Measurements from ENCODE around the gene CREB5.

Gene CREB5

GRCh38 chr7:28434510-28434909, 22.2 kb downstream of the CREB5 start:
- H3K36me3 ChIP-seq (ENCODE audit: insufficient read depth) = no peaks in the 10 kb centered on the region
- no peak overlapping the region for H3K9ac ChIP-seq
- no peak overlapping the region for H3K27ac ChIP-seq
- H3K4me3 ChIP-seq (IDR thresholded peaks at IDR 0.05; ENCODE audit: insufficient read depth, low read depth, low read length) = no peak overlapping the region
- no peaks in the 10 kb centered on the region for H4K20me1 ChIP-seq (ENCODE audit: insufficient read depth)
- TF ChIP-seq, protein P1, sequence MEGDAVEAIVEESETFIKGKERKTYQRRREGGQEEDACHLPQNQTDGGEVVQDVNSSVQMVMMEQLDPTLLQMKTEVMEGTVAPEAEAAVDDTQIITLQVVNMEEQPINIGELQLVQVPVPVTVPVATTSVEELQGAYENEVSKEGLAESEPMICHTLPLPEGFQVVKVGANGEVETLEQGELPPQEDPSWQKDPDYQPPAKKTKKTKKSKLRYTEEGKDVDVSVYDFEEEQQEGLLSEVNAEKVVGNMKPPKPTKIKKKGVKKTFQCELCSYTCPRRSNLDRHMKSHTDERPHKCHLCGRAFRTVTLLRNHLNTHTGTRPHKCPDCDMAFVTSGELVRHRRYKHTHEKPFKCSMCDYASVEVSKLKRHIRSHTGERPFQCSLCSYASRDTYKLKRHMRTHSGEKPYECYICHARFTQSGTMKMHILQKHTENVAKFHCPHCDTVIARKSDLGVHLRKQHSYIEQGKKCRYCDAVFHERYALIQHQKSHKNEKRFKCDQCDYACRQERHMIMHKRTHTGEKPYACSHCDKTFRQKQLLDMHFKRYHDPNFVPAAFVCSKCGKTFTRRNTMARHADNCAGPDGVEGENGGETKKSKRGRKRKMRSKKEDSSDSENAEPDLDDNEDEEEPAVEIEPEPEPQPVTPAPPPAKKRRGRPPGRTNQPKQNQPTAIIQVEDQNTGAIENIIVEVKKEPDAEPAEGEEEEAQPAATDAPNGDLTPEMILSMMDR (conservative IDR thresholded peaks at IDR 0.05; ENCODE audit: low read depth, low read length) = no peak
- no peaks in the 10 kb centered on the region for H3K4me1 ChIP-seq (ENCODE audit: low read depth, poor library complexity, severe bottlenecking)
- no peak overlapping the region for H2AFZ ChIP-seq (ENCODE audit: low read depth)
- no peaks in the 10 kb centered on the region for H3K79me2 ChIP-seq (ENCODE audit: insufficient read depth, low read depth)
- H3K27me3 ChIP-seq (ENCODE audit: insufficient read depth, low read depth) = no peaks in the 10 kb centered on the region; the same call in 1 of the 2 replicates
- H3K4me2 ChIP-seq = no peak overlapping the region

GRCh38 chr7:28435152-28435551, 22.8 kb downstream of the CREB5 start:
- no peaks in the 10 kb centered on the region for H4K20me1 ChIP-seq (ENCODE audit: insufficient read depth)
- H3K27me3 ChIP-seq (ENCODE audit: insufficient read depth, low read depth) = no peaks in the 10 kb centered on the region; the same call in 1 of the 2 replicates
- H3K4me1 ChIP-seq (ENCODE audit: low read depth, poor library complexity, severe bottlenecking) = no peaks in the 10 kb centered on the region

DNA sequence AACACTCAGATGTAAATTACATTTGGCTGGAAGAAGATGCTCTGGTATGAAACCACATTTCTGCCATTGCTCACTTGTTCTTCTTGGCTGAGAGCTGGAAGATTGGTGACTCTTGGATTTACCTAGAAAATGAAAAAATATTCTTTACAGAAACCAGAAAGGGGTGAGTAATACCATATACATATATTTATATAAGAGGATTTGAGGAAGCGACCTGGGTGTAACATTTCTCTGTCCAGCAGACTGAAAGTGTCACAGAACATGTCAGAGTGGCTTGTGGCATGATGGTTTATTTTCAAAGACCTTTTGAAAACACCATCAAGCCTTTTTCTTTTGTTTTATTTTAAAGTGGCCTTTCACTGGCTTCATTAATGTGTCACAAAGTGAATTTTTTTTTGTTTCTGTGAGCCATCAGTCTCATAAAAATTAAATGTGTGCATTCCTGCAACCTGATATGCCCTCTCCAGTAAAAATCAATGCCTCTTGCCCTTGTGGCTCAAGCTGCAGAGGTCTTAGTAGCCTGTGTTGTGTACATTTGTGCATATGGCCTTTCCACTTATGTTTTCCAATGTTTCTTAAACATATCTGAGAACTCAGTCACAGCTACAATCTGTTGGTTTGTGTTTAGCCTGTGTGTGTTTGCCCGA, 23.5 kb downstream of the CREB5 start:
- no peaks in the 10 kb centered on the region for H3K4me1 ChIP-seq (ENCODE audit: low read depth, poor library complexity, severe bottlenecking)
- no peaks in the 10 kb centered on the region for H4K20me1 ChIP-seq (ENCODE audit: insufficient read depth)
- H3K4me2 ChIP-seq = no peak overlapping the region
- H3K27ac ChIP-seq = no peak overlapping the region
- TF ChIP-seq, protein P1 (conservative IDR thresholded peaks at IDR 0.05; ENCODE audit: low read depth, low read length) = no peak
- H2AFZ ChIP-seq (ENCODE audit: low read depth) = no peak overlapping the region
- no peaks in the 10 kb centered on the region; the same call in 1 of the 2 replicates for H3K27me3 ChIP-seq (ENCODE audit: insufficient read depth, low read depth)
- H3K79me2 ChIP-seq (ENCODE audit: insufficient read depth, low read depth) = no peaks in the 10 kb centered on the region
- H3K36me3 ChIP-seq (ENCODE audit: insufficient read depth) = no peaks in the 10 kb centered on the region
- H3K4me3 ChIP-seq (IDR thresholded peaks at IDR 0.05; ENCODE audit: insufficient read depth, low read depth, low read length) = no peak overlapping the region
- H3K9ac ChIP-seq = no peak overlapping the region

More at GRCh38 chr7:28435152-28435551, 22.8 kb downstream of the CREB5 start:
- Histone ChIP-seq H2AFZ (ENCODE audit: low read depth) (no peak overlapping the region), H3K27ac (no peak overlapping the region), H3K79me2 (ENCODE audit: insufficient read depth, low read depth) (no peaks in the 10 kb centered on the region), H3K4me2 (no peak overlapping the region), H3K4me3 (IDR thresholded peaks at IDR 0.05; ENCODE audit: insufficient read depth, low read depth, low read length) (no peak overlapping the region), H3K36me3 (ENCODE audit: insufficient read depth) (no peaks in the 10 kb centered on the region), H3K9ac (no peak overlapping the region)
- TF ChIP-seq, protein P1 (conservative IDR thresholded peaks at IDR 0.05; ENCODE audit: low read depth, low read length) = no peak

DNA sequence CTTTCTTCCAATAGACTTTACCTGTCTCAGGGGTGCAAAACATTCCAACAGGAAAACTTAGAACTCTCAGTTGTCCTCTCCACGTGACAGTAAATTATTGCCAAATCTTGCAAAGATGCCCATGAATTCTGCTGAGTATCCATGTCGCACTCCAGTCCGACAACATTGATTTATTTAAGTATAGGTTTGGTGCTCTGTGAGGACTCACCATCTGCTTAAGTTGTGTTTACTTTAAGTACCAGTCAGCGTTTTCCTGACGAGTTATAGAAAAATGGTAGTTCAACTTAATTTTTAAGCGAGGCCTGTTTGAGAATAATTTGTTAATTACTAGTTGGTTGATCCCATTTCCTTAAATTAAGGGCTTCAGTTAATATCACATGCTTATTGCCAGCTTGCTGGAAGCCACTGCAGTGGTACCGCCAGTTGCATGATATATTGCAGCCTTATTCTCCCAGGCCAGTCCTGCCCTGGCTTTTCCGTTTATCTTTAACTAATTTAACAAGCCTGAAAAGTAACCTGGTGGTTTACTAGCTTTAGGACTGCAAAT, 27.8 kb downstream of the CREB5 start:
- no peak overlapping the region for H3K9ac ChIP-seq

More for the DNA sequence above, 27.8 kb downstream of the CREB5 start:
- Histone ChIP-seq H2AFZ (ENCODE audit: low read depth) (no peak overlapping the region), H3K79me2 (ENCODE audit: insufficient read depth, low read depth) (no peaks in the 10 kb centered on the region), H3K27ac (no peak overlapping the region), H3K27me3 (ENCODE audit: insufficient read depth, low read depth) (no peaks in the 10 kb centered on the region; the same call in 1 of the 2 replicates), H4K20me1 (ENCODE audit: insufficient read depth) (no peaks in the 10 kb centered on the region), H3K4me1 (ENCODE audit: low read depth, poor library complexity, severe bottlenecking) (no peaks in the 10 kb centered on the region), H3K4me2 (no peak overlapping the region), H3K36me3 (ENCODE audit: insufficient read depth) (no peaks in the 10 kb centered on the region), H3K4me3 (IDR thresholded peaks at IDR 0.05; ENCODE audit: insufficient read depth, low read depth, low read length) (no peak overlapping the region)
- TF ChIP-seq, protein P1 (conservative IDR thresholded peaks at IDR 0.05; ENCODE audit: low read depth, low read length) = no peak
